K562 (cell line): ENCODE measurements around the gene CD46. TPM values are rescaled to one million over a fixed set of nuclear protein-coding genes. Genes with fewer than 3 reads are reported as not detected.

ENCODE experiments used
- CLOCK ChIP-seq: fragments of 250-450 bp; sonication (Bioruptor Pico); IDR thresholded peaks from 2 replicates; pipeline ENCODE4 v1.4.0; 2020; ENCODE audit warnings: mild to moderate bottlenecking, moderate library complexity, borderline replicate concordance
- CSDE1 ChIP-seq, 2 experiments: fragments of 450-650 bp; IDR thresholded peaks; 2 replicates each; pipeline ENCODE4 v1.6.1; 2016; ENCODE audit warnings: mild to moderate bottlenecking in 1 of 2
- DIDO1 ChIP-seq: fragments of 450-650 bp; IDR thresholded peaks from 2 replicates; pipeline ENCODE4 v1.6.1; 2016; ENCODE audit warnings: low read depth, missing biosample characterization, missing genetic modification characterization
- EHMT2 ChIP-seq: fragments of 450-650 bp; IDR thresholded peaks from 2 replicates; pipeline ENCODE4 v1.6.1; 2018; ENCODE audit warnings: antibody characterized with exemption
- ETV6 ChIP-seq, 3 experiments: fragments of 150-350 bp in 1 of 3; sonication (generic) in 1 of 3; formaldehyde crosslinking in 1 of 3; IDR thresholded peaks; 2 replicates each; pipeline versions ENCODE4 v1.6.1 to v1.8.0; 2014 to 2022; ENCODE audit warnings: borderline replicate concordance in 2 of 3, low read depth in 2 of 3, antibody characterized with exemption in 1 of 3, low read length in 1 of 3, mild to moderate bottlenecking in 1 of 3, missing genetic modification reagents in 1 of 3
- HSF4 ChIP-seq: fragments of 250-450 bp; sonication (Bioruptor Pico); IDR thresholded peaks from 2 replicates; pipeline ENCODE4 v2.1.2; 2022; ENCODE audit warnings: mild to moderate bottlenecking, moderate library complexity, borderline replicate concordance
- ILK ChIP-seq: fragments of 450-650 bp; IDR thresholded peaks from 2 replicates; pipeline ENCODE4 v1.6.1; 2016; ENCODE audit warnings: missing genetic modification characterization, low read depth, mild to moderate bottlenecking, missing compliant biosample characterization, moderate library complexity, borderline replicate concordance
- KLF1 ChIP-seq: fragments of 450-650 bp; IDR thresholded peaks from 2 replicates; pipeline ENCODE4 v1.6.1; 2016; ENCODE audit warnings: missing genetic modification characterization, missing compliant biosample characterization
- NRF1 ChIP-seq, 2 experiments: fragments of 450-650 bp; IDR thresholded peaks in 1 of 2; conservative IDR thresholded peaks in 1 of 2; 2 replicates each; pipeline ENCODE4 v1.6.1; 2014; ENCODE audit warnings: mild to moderate bottlenecking in 2 of 2
- PHF20 ChIP-seq: fragments of 450-650 bp; IDR thresholded peaks from 2 replicates; pipeline ENCODE4 v1.6.1; 2018; ENCODE audit not compliant: partially characterized antibody
- YBX1 ChIP-seq: fragments of 450-650 bp; IDR thresholded peaks from 2 replicates; pipeline ENCODE4 v1.7.1; 2016; ENCODE audit warnings: mild to moderate bottlenecking
- ZBTB11 ChIP-seq, 3 experiments: fragments of 200-800 bp in 1 of 3; fragments of 250-450 bp in 1 of 3; fragments of 450-650 bp in 1 of 3; sonication (Bioruptor Pico) in 1 of 3; sonication (Bioruptor generic) in 1 of 3; formaldehyde crosslinking in 1 of 3; IDR thresholded peaks; 2 replicates each; pipeline versions ENCODE4 v1.6.1 to v1.8.0; 2016 to 2022; ENCODE audit warnings: mild to moderate bottlenecking in 2 of 3, missing genetic modification characterization in 2 of 3, missing compliant biosample characterization in 1 of 3, moderate library complexity in 1 of 3
- ZFPM2 ChIP-seq: fragments of 250-450 bp; sonication (Bioruptor Pico); IDR thresholded peaks from 2 replicates; pipeline ENCODE4 v1.5.1; 2022; ENCODE audit warnings: mild to moderate bottlenecking
- ZNF311 ChIP-seq: fragments of 250-450 bp; sonication (Bioruptor Pico); IDR thresholded peaks from 2 replicates; pipeline ENCODE4 v1.4.0; 2020; ENCODE audit warnings: mild to moderate bottlenecking, moderate library complexity
- ZNF518B ChIP-seq: fragments of 250-450 bp; sonication (Bioruptor Pico); IDR thresholded peaks from 2 replicates; pipeline ENCODE4 v1.5.0; 2021; ENCODE audit warnings: mild to moderate bottlenecking, moderate library complexity
- ZNF699 ChIP-seq: fragments of 250-450 bp; sonication (Bioruptor Pico); IDR thresholded peaks from 2 replicates; pipeline ENCODE4 v1.8.0; 2021; ENCODE audit warnings: mild to moderate bottlenecking, moderate library complexity; ENCODE audit not compliant: insufficient replicate concordance
- ZNF785 ChIP-seq: fragments of 250-450 bp; sonication (Bioruptor Pico); IDR thresholded peaks from 2 replicates; pipeline ENCODE4 v1.4.0; 2020; ENCODE audit warnings: mild to moderate bottlenecking
- polyA plus RNA-seq, 8 experiments: library from polyadenylated mRNA; depleted of rRNA in 4 of 8; stranded (reverse) in 5 of 8; unstranded in 3 of 8; fragments of >200 nt; fragmentation: Nextera tagmentation in 2 of 8; fragmentation: Illumina TruSeq in 1 of 8; extraction: Ambion mirVana in 2 of 8; extraction: Trizol in 1 of 8; gene quantifications; 2 replicates each; pipeline versions ENCODE4 v1.2.1 to v1.2.3, GENCODE V29; 2011 to 2014; ENCODE audit warnings: inconsistent platforms in 1 of 8, missing spikeins in 1 of 8
- total RNA-seq, 7 experiments: library from RNA; depleted of rRNA in 6 of 7; stranded (reverse); fragments of >200 nt in 6 of 7; fragmentation: Illumina TruSeq in 2 of 7; extraction: Trizol in 2 of 7; gene quantifications; 2 replicates each; pipeline versions ENCODE4 v1.2.1 to v1.2.3, GENCODE V29; 2011 to 2021; ENCODE audit warnings: low replicate concordance in 1 of 7

The CD46 gene
- total and polyA plus RNA-seq, 9 of the 15 experiments (the other 6 are each of a cell fraction or from before 2014, with no cell fraction given), result 87.9 to 374 (median 156) TPM

GRCh38 chr1:207828485-207829158 is 76.8 kb downstream of the CD46 start (continued):
- TF ChIP-seq ZBTB11 (CRISPR knock-in tag; IDR thresholded peaks at IDR 0.05) (0 out of 6 replicates have a peak, but pooled peaks of 1 of the 3 experiments have one; percentile 37), HSF4 (CRISPR knock-in tag) (no peak), ILK (tag) (no peak), CSDE1 (IDR thresholded peaks at IDR 0.05) (0 out of 4 replicates have a peak, but pooled peaks of 1 of the 2 experiments have one; percentile 44), PHF20 (no peak), KLF1 (tag) (no peak), CLOCK (CRISPR knock-in tag) (no peak), ZFPM2 (no peak), NRF1 (conservative IDR thresholded peaks at IDR 0.05 in 1 of 2, IDR thresholded peaks at IDR 0.05 in 1 of 2) (0 out of 4 replicates have a peak, but pooled peaks of 1 of the 2 experiments have one; percentile 19), EHMT2 (peak; percentile 83), DIDO1 (tag) (no peak), ZNF699 (CRISPR knock-in tag) (no peak), ETV6 (IDR thresholded peaks at IDR 0.05; ENCODE audit: borderline replicate concordance in 1 of 2, low read depth in 2 of 2, low read length in 1 of 2) (0 out of 4 replicates have a peak, but pooled peaks of 1 of the 2 experiments have one; percentile 30), ETV6 (CRISPR knock-in tag; IDR thresholded peaks at IDR 0.05; ENCODE audit: borderline replicate concordance) (no peak), ZNF311 (CRISPR knock-in tag) (no peak; the same call in 1 of the 2 replicates), ZNF518B (CRISPR knock-in tag) (no peak), YBX1 (no peak), ZNF785 (CRISPR knock-in tag) (no peak)
